Trophoblast cell (in vitro differentiated cells and primary cell): ENCODE data around the gene HMCES.

Source experiments
- DNase-seq, 2 donors: peaks; one replicate each; pipeline ENCODE4 v3.0.0-alpha.2; 2016
- H2AFZ ChIP-seq: 2 replicates; pipeline ENCODE4 v1.6.1; 2013; ENCODE audit warnings: low read length, moderate library complexity, mild to moderate bottlenecking; ENCODE audit not compliant: insufficient read depth, poor library complexity
- H2AK5ac ChIP-seq: 2 replicates; pipeline ENCODE4 v1.6.1; 2013; ENCODE audit warnings: mild to moderate bottlenecking, low read length
- H2BK120ac ChIP-seq: 2 replicates; pipeline ENCODE4 v1.6.1; 2013; ENCODE audit warnings: low read length, mild to moderate bottlenecking, moderate library complexity; ENCODE audit not compliant: insufficient read depth, poor library complexity
- H2BK12ac ChIP-seq: 2 replicates; pipeline ENCODE4 v1.6.1; 2013; ENCODE audit warnings: mild to moderate bottlenecking, low read length, moderate library complexity
- H2BK5ac ChIP-seq: 2 replicates; pipeline ENCODE4 v1.6.1; 2013; ENCODE audit warnings: low read length, low read depth, moderate library complexity, mild to moderate bottlenecking; ENCODE audit not compliant: poor library complexity
- H3K14ac ChIP-seq: 2 replicates; pipeline ENCODE4 v1.6.1; 2013; ENCODE audit warnings: mild to moderate bottlenecking, low read length
- H3K18ac ChIP-seq: 2 replicates; pipeline ENCODE4 v1.6.1; 2013; ENCODE audit warnings: mild to moderate bottlenecking, low read length
- H3K23ac ChIP-seq: 2 replicates; pipeline ENCODE4 v1.6.1; 2013; ENCODE audit warnings: low read length
- H3K27ac ChIP-seq: 2 replicates; pipeline ENCODE4 v1.5.1; 2013; ENCODE audit warnings: low read depth, mild to moderate bottlenecking, inconsistent platforms, low read length, moderate library complexity
- H3K27me3 ChIP-seq: 2 replicates; pipeline ENCODE4 v1.6.1; 2013; ENCODE audit warnings: inconsistent platforms, mild to moderate bottlenecking, low read length, moderate library complexity; ENCODE audit not compliant: insufficient read depth
- H3K36me3 ChIP-seq, 2 experiments: 1 replicate in 1 of 2; 2 replicates in 1 of 2; pipeline ENCODE4 v1.6.1; 2013; ENCODE audit warnings: low read length in 2 of 2, mild to moderate bottlenecking in 2 of 2, moderate library complexity in 1 of 2; ENCODE audit not compliant: insufficient read depth in 2 of 2, control insufficient read depth in 1 of 2
- H3K4ac ChIP-seq: 2 replicates; pipeline ENCODE4 v1.6.1; 2013; ENCODE audit warnings: low read depth, mild to moderate bottlenecking, low read length, moderate library complexity
- H3K4me1 ChIP-seq, 2 experiments: 1 replicate in 1 of 2; 2 replicates in 1 of 2; pipeline ENCODE4 v1.6.1; 2013; ENCODE audit warnings: low read length in 2 of 2, mild to moderate bottlenecking in 2 of 2, moderate library complexity in 1 of 2; ENCODE audit not compliant: insufficient read depth in 2 of 2, control insufficient read depth in 1 of 2
- H3K4me2 ChIP-seq: 2 replicates; pipeline ENCODE4 v1.6.1; 2013; ENCODE audit warnings: inconsistent platforms, mild to moderate bottlenecking, low read length, moderate library complexity
- H3K4me3 ChIP-seq: 2 replicates; pipeline ENCODE4 v1.5.1; 2013; ENCODE audit warnings: mild to moderate bottlenecking, low read depth, low read length, inconsistent platforms
- H3K79me1 ChIP-seq: one replicate; pipeline ENCODE4 v1.6.1; 2013; ENCODE audit warnings: low read length
- H3K79me2 ChIP-seq: 2 replicates; pipeline ENCODE4 v1.6.1; 2013; ENCODE audit warnings: low read length, mild to moderate bottlenecking; ENCODE audit not compliant: control insufficient read depth, insufficient read depth, poor library complexity
- H3K9ac ChIP-seq: 2 replicates; pipeline ENCODE4 v1.6.1; 2013; ENCODE audit warnings: mild to moderate bottlenecking, low read length
- H3K9me3 ChIP-seq: 2 replicates; pipeline ENCODE4 v1.6.1; 2013; ENCODE audit warnings: low read depth, mild to moderate bottlenecking, control low read depth, inconsistent platforms, low read length; ENCODE audit not compliant: insufficient read depth
- H4K12ac ChIP-seq: 2 replicates; pipeline ENCODE4 v1.6.1; 2013; ENCODE audit warnings: low read depth, mild to moderate bottlenecking, low read length, moderate library complexity
- H4K8ac ChIP-seq: 2 replicates; pipeline ENCODE4 v1.6.1; 2013; ENCODE audit warnings: low read depth, mild to moderate bottlenecking, low read length, moderate library complexity
- H4K91ac ChIP-seq: one replicate; pipeline ENCODE4 v1.6.1; 2013; ENCODE audit warnings: low read depth, mild to moderate bottlenecking, low read length, moderate library complexity
- WGBS: extraction: QIAGEN DNeasy Blood & Tissue Kit; methylation state at CpG from one replicate; pipeline ENCODE4 v1.1.7; 2013; ENCODE audit warnings: missing lambda C conversion rate; ENCODE audit not compliant: insufficient read length, insufficient coverage; ENCODE audit errors: extremely low coverage; 5-methylcytosine and 5-hydroxymethylcytosine counted together

HMCES gene

GRCh38 chr3:129349791-129350190, 71.1 kb downstream of the HMCES start:
- Histone ChIP-seq H3K27me3 (no peaks in the 10 kb centered on the region), H3K79me2 (no peaks in the 10 kb centered on the region), H2AFZ (no peak overlapping the region), H4K91ac (no peak overlapping the region), H3K14ac (no peak overlapping the region), H3K4me2 (no peak overlapping the region), H3K18ac (no peak overlapping the region), H2BK120ac (no peak overlapping the region), H2BK5ac (no peak overlapping the region), H4K12ac (no peak overlapping the region), H3K4ac (no peak overlapping the region), H3K79me1 (no peaks in the 10 kb centered on the region), H3K9ac (no peak overlapping the region), H3K36me3 (no peaks in the 10 kb centered on the region), H3K4me1 (peaks cover 3 to 5% of the 10 kb centered on the region in 2 experiments), H3K4me3 (no peak overlapping the region), H2AK5ac (no peak overlapping the region), H2BK12ac (no peak overlapping the region), H4K8ac (no peak overlapping the region), H3K27ac (no peak overlapping the region), H3K23ac (no peak overlapping the region), H3K9me3 (no peaks in the 10 kb centered on the region)
- no CpG with 5 or more reads among the region's 10 CpGs for WGBS
- DNase-seq, result no peak

GRCh38 chr3:129352045-129352444, 73.4 kb downstream of the HMCES start:
- no peak overlapping the region for H3K9ac ChIP-seq
- DNase-seq, result no peak
- H3K14ac ChIP-seq, result no peak overlapping the region
- no peaks in the 10 kb centered on the region for H3K9me3 ChIP-seq
- H3K4me3 ChIP-seq, result no peak overlapping the region
- WGBS, result no CpG with 5 or more reads among the region's 8 CpGs
- no peaks in the 10 kb centered on the region for H3K27me3 ChIP-seq
- H4K91ac ChIP-seq, result no peak overlapping the region
- no peak overlapping the region for H3K4ac ChIP-seq
- H3K18ac ChIP-seq, result no peak overlapping the region
- H3K79me1 ChIP-seq, result no peaks in the 10 kb centered on the region
- no peak overlapping the region for H3K27ac ChIP-seq
- no peak overlapping the region for H2BK12ac ChIP-seq
- no peak overlapping the region for H2BK120ac ChIP-seq
- no peak overlapping the region for H2AFZ ChIP-seq
- H4K8ac ChIP-seq, result no peak overlapping the region
- peaks cover 0 to 2% of the 10 kb centered on the region in 2 experiments for H3K4me1 ChIP-seq
- no peaks in the 10 kb centered on the region for H3K36me3 ChIP-seq
- H3K79me2 ChIP-seq, result no peaks in the 10 kb centered on the region
- no peak overlapping the region for H4K12ac ChIP-seq
- no peak overlapping the region for H2BK5ac ChIP-seq
- H3K4me2 ChIP-seq, result no peak overlapping the region
- H2AK5ac ChIP-seq, result no peak overlapping the region
- H3K23ac ChIP-seq, result no peak overlapping the region

GRCh38 chr3:129352650-129353588, 74.2 kb downstream of the HMCES start:
- H2AFZ ChIP-seq, result no peak overlapping the region
- no peak overlapping the region for H4K12ac ChIP-seq
- no peak overlapping the region for H2AK5ac ChIP-seq
- no peak overlapping the region for H2BK120ac ChIP-seq
- no peaks in the 10 kb centered on the region for H3K36me3 ChIP-seq
- H3K14ac ChIP-seq, result no peak overlapping the region
- no peak overlapping the region for H3K23ac ChIP-seq
- no peak overlapping the region for H2BK5ac ChIP-seq
- DNase-seq, result no peak
- WGBS, result no CpG with 5 or more reads among the region's 14 CpGs
- H4K91ac ChIP-seq, result no peak overlapping the region
- H4K8ac ChIP-seq, result no peak overlapping the region
- no peaks in the 10 kb centered on the region for H3K27me3 ChIP-seq
- no peak overlapping the region for H3K9ac ChIP-seq
- H3K4me3 ChIP-seq, result no peak overlapping the region
- no peak overlapping the region for H3K4me2 ChIP-seq
- no peaks in the 10 kb centered on the region for H3K79me2 ChIP-seq
- peaks cover 0 to 2% of the 10 kb centered on the region in 2 experiments for H3K4me1 ChIP-seq
- H2BK12ac ChIP-seq, result no peak overlapping the region
- H3K27ac ChIP-seq, result no peak overlapping the region
- H3K9me3 ChIP-seq, result no peaks in the 10 kb centered on the region
- H3K79me1 ChIP-seq, result no peaks in the 10 kb centered on the region
- H3K18ac ChIP-seq, result no peak overlapping the region
- H3K4ac ChIP-seq, result no peak overlapping the region

GRCh38 chr3:129353589-129353941, 74.9 kb downstream of the HMCES start:
- H3K14ac ChIP-seq, result no peak overlapping the region
- H3K27me3 ChIP-seq, result no peaks in the 10 kb centered on the region
- no peak overlapping the region for H2AK5ac ChIP-seq
- H2AFZ ChIP-seq, result no peak overlapping the region
- H3K79me1 ChIP-seq, result no peaks in the 10 kb centered on the region
- no peak overlapping the region for H3K9ac ChIP-seq
- no peak overlapping the region for H2BK12ac ChIP-seq
- no peaks in the 10 kb centered on the region for H3K36me3 ChIP-seq
- H4K12ac ChIP-seq, result no peak overlapping the region
- H4K91ac ChIP-seq, result no peak overlapping the region
- no peaks in the 10 kb centered on the region for H3K9me3 ChIP-seq
- no peak overlapping the region for H3K18ac ChIP-seq
- H3K4me3 ChIP-seq, result no peak overlapping the region
- no peaks in the 10 kb centered on the region for H3K79me2 ChIP-seq
- H4K8ac ChIP-seq, result no peak overlapping the region
- no peak overlapping the region for H3K4me2 ChIP-seq
- WGBS, result no CpG with 5 or more reads among the region's 5 CpGs
- no peak overlapping the region for H3K27ac ChIP-seq
- H2BK5ac ChIP-seq, result no peak overlapping the region
- no peak overlapping the region for H3K23ac ChIP-seq
- DNase-seq, result no peak
- H3K4me1 ChIP-seq, result no peaks in the 10 kb centered on the region
- H3K4ac ChIP-seq, result no peak overlapping the region
- H2BK120ac ChIP-seq, result no peak overlapping the region
